ENCODE measurements around the gene HRK.
"Not testable (repeated sequence)": the region's sequence is repeated elsewhere in the genome, so short reads cannot be mapped to it uniquely, and the experiment has no call there.

HRK gene

DNA sequence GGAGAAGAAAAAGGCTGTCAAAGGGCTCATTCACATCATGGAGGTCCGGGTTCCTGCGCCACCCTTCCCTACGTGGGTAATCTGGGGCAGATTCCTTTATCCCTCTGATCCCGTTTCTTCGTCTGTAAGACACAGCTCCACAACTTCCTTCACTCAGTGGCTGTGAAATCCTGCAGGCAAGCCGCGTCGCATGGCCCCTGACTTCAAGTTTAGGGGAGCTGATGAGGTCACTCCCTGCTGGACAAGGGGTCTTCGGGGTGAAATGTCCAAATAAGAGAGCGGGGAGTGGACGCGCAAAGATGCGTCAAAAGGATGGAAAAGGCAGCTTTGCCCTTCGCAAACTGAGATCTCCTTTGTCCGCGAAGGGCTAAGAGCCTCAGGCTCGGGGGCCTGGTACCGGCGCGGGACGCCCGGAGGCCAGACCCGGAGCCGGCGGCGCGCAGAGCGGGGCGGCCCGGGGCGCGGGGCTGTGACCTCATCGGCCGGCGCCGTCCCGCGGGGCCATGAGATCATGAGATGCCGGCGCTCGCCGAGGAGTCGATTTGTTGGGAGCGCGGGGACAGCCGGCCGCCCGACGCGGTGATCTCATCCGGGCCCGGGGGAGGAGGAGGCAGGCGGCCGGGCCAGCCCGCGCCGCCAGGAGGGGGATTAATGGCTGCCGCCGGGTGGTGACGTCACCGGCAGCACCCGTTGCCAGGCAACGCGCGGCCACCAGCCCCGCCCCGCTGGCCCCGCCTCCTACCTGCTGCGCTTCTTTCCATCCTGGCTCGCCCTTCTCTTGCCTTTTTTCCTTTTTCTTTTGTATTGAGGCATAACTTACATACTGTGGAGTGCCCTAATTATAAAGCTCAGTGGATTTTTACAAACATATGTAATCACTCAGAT is 62.1 kb downstream of the HRK start:
- peak; percentile 100 for DNase-seq (ENCODE audit: low spot score)

DNA sequence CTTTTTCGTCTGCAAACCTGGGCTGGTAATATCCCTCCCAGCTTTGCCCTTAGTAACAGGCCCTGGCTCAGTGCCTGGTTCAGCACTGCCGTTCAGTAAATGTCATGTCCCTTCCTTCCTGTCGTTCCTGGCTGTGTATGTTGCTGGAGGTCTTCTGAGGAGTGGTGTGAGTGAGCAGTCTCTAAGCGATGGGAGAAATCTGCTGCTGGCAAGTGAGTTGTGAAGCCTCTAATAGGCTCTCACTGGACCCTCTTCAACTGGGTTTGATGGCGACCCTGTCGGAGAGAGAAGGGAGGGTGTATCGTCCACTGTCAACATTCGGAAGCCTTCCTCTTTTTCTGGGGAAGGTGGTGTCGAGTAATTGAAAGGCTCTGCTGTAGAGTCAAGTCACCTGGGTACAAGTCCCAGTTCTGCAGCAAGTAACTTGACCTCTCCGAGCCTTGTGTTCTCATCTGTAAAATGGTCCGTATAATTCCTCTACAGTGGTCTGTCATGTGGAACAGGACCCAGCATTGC is 62.8 kb downstream of the HRK start:
- no peak for DNase-seq (ENCODE audit: low spot score)

DNA sequence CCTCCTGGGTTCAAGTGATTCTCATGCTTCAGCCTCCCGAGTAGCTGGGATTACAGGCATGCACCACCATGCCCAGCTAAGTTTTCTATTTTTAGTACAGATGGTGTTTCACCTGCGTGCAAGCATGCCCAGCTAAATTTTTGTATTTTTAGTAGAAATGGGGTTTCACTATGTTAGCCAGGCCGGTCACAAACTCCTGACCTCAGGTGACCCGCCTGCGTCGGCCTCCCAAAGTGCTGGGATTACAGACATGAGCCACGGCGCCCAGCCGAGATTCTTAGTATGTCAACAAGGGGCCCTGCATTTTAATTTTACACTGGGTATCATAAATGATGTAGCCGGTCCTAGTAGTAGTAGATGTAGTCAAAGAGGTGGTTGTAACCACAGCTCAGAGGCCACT is 66.5 kb downstream of the HRK start:
- DNase-seq (ENCODE audit: low spot score) = not testable (repeated sequence)

DNA sequence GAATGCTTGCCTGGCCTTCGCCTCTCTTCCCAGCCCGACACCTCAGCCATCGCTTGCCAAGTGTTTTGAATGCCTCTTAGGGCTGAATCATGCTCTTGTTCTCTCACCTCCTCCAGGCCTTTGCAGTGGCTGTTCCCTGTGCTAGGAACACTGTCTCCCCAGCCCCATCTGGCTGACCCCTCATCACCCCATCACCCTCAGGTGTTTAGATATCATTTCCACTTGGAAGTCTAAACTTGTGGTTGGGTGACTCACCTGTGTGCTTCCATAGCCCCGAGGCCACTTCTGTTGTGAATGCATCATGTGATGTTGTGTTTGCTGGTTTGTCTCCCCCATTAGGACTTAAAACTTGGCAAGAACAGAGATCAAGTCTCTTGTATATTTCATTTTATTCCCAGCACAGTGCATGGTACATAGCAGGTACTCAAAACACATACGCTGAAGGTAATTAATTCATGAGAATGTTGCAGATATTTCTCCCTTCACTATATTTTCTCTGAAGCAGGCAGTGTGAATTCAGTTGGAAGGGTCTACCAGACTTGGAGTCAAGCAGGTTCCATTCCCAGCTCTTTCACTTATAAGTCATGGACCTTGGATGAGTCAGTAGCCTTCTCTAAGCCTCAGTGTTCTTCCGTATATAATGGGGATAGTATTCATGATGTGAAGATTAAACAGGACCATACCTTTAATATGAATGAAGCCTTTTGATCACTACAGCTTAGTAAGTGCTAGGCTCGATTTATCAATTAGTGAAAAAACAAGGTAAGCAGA is 67.8 kb downstream of the HRK start:
- DNase-seq (ENCODE audit: low spot score) = no peak

DNA sequence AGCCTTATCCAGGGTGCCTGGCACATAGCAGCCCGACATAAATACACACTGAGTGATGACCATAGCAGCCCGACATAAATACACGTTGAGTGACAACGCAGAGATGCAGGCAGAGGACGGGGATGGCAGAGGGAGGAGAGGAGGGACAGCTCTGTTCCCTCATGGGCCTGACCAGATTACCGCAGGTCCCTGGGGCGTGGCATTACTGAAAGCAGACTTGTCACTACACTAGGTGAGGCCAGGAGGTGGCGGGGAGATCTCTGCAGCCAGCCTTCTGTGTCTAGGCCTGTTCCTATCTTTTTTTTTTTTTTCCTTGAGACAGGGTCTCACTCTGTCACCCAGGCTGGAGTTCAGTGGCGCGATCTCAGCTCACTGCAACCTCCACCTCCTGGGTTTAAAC is 69.0 kb downstream of the HRK start:
- DNase-seq (ENCODE audit: low spot score) = no peak

DNA sequence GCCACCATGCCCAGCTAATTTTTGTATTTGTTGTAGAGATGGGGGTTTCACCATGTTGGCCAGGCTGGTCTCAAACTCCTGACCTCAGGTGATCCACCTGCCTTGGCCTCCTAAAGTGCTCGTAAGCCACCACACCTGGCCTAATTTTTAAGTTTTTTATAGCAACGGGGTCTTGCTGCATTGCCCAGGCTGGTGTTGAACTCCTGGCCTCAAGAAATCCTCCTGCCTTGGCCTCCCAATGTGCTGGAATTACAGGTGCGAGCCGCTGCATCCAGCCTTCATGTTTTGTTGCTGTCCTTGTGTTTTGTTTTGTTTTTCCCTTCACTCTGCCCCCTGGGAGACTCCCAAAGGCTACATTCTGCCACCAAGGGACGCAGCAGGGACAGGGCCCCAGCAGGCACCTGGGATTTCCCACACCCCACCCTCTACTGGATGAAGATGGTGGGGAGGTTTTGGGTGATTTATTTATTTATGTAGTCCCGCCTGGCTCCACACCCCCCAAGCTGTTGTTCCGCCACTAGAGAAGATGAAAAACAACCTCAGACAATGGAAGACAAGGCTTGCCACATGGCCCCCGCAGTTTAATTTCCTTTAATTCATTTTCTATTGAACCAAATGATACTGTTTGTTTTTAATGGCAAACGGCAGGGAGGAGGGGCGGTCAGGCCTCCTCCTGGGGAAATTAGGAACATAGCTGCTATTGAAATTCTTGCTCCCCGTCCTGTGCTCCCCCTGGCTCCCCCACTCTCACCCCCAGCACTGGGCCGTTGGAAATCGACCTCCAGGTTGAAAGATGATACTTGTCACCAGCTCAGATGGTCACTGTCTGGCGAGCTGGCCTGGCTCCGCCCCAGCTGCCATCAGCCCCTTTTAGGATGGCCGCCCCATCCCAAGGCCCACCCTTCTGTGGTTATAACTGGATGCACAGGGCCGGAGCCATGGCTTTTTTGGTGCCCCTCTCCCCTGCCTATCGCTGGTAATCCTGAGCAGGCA is 72.8 kb downstream of the HRK start:
- DNase-seq (ENCODE audit: low spot score) = no peak

DNA sequence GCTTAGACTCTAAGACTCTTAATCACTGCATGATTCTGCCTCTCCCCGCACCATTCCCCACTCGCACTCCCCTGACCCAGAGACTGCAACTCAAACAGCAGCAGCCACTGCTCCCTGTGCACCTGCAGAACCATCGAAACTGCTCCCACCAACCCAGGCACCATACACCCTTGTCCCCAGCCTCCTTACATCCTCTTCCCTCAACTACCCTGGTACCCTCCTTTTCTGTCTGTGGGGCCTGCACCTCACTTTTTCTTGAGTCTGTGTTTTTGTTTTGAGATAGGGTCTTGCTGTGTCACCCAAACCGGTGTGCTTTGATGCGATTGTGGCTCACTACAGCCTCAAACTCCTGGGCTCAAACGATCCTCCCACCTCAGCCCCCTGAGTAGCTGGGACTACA is 73.7 kb downstream of the HRK start:
- no peak for DNase-seq (ENCODE audit: low spot score)

DNA sequence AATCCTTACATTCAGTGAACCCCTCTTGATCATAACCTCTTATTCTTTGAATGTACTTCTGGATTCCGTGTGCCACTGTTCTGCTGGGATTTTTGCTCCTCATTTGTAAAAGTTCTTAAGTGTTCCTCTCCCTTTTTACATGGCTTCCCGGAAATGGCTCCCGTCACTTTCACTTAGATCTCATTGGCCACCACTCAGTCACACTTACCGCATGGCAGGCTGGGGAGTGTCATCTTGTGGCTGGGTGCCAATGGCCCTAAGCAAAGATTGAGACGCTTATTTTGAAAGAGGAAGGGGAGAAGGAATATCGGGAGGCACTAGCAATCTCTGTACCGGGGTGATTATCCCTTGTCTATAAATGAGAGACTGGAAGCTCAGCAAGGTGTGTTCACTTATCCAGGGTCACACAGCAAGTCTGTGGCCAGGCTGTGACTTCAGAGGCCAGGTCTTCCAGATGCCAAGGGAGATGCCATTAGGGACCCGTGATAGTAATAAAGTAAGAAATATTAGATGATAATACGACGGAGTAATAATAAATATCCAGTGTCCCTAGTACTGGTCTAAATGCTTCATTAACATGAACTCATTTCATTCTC is 74.3 kb downstream of the HRK start:
- DNase-seq (ENCODE audit: low spot score) = no peak
